ENCODE data around the gene NADK2. TPM values are rescaled to one million over a fixed set of nuclear protein-coding genes. Genes with fewer than 3 reads are reported as not detected.

The NADK2 gene
- total and polyA plus RNA-seq, 7 donors, result 7.8 to 57.9 (median 39.6) TPM

DNA sequence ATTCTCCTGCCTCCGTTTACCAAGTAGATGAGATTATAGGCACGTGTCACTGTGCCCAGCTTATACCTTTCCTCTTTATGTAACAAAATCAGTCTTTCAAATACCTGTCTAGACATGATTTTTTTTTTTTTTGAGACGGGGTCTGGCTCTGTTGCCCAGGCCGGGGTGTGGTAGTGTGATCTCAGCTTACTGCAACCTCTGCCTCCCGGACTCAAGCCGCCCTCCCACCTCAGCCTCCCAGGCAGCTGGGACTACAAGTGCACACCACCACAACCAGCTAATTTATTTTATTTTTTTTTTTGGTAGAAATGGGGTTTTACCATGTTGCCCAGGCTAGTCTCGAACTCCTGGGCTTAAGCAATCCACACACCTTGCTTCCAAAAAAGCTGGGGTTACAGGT, 13.2 kb downstream of the NADK2 start:
- Histone ChIP-seq H3K9me3 (no peaks in the 10 kb centered on the region), H3K36me3 (peaks cover 0 to 27% (median 8%) of the 10 kb centered on the region in 4 donors), H3K27ac (peak overlapping the region in 3 of 4 donors; percentile 19 to 57 (median 28)), H3K4me3 (no peak overlapping the region), H3K27me3 (no peaks in the 10 kb centered on the region), H3K4me1 (peaks cover 0 to 25% (median 6%) of the 10 kb centered on the region in 4 donors)
- intact Hi-C loops (cut with DNase I), result no loop called here
- TF ChIP-seq POLR2A (IDR thresholded peaks at IDR 0.05), result no peak
- TF ChIP-seq EP300 (IDR thresholded peaks at IDR 0.05), result no peak
- no peak for TF ChIP-seq POLR2AphosphoS5 (IDR thresholded peaks at IDR 0.05)
- TF ChIP-seq, protein P1, sequence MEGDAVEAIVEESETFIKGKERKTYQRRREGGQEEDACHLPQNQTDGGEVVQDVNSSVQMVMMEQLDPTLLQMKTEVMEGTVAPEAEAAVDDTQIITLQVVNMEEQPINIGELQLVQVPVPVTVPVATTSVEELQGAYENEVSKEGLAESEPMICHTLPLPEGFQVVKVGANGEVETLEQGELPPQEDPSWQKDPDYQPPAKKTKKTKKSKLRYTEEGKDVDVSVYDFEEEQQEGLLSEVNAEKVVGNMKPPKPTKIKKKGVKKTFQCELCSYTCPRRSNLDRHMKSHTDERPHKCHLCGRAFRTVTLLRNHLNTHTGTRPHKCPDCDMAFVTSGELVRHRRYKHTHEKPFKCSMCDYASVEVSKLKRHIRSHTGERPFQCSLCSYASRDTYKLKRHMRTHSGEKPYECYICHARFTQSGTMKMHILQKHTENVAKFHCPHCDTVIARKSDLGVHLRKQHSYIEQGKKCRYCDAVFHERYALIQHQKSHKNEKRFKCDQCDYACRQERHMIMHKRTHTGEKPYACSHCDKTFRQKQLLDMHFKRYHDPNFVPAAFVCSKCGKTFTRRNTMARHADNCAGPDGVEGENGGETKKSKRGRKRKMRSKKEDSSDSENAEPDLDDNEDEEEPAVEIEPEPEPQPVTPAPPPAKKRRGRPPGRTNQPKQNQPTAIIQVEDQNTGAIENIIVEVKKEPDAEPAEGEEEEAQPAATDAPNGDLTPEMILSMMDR (IDR thresholded peaks at IDR 0.05), result no peak
- DNase-seq, result no peak
- WGBS, 2 donors, result 96 to 98% methylated on average over 7 of the region's 7 CpGs

DNA sequence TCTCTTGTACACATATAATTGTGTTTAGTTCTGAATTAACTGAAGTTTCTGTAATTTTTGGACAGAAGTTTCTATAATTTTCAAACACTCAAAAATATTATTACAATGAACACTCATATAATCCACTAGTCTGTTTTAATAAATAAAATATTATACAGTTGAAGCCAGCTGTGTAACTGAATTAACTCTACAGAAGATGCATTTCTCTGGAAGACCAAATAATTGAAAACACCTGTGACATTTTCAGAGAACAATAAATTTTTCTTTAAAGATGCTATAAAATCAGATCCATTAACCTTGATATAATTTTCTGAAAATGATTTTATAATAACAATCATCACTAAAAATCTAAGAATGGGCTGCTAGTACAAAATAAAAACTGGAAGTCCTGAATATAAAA, 14.7 kb downstream of the NADK2 start:
- no peaks in the 10 kb centered on the region for H3K27me3 ChIP-seq
- H3K27ac ChIP-seq, result peak overlapping the region in 1 of 4 donors; percentile 57
- TF ChIP-seq EP300 (IDR thresholded peaks at IDR 0.05), result no peak
- TF ChIP-seq, protein P1 (IDR thresholded peaks at IDR 0.05), result no peak
- no peak for TF ChIP-seq POLR2AphosphoS5 (IDR thresholded peaks at IDR 0.05)
- TF ChIP-seq POLR2A (IDR thresholded peaks at IDR 0.05), result no peak
- DNase-seq, result no peak
- intact Hi-C loops (cut with DNase I), result no loop called here
- no peaks in the 10 kb centered on the region for H3K9me3 ChIP-seq
- peaks cover 0 to 32% (median 8%) of the 10 kb centered on the region in 4 donors for H3K36me3 ChIP-seq
- H3K4me3 ChIP-seq, result no peak overlapping the region
- H3K4me1 ChIP-seq, result peaks cover 0 to 36% (median 16%) of the 10 kb centered on the region in 4 donors

DNA sequence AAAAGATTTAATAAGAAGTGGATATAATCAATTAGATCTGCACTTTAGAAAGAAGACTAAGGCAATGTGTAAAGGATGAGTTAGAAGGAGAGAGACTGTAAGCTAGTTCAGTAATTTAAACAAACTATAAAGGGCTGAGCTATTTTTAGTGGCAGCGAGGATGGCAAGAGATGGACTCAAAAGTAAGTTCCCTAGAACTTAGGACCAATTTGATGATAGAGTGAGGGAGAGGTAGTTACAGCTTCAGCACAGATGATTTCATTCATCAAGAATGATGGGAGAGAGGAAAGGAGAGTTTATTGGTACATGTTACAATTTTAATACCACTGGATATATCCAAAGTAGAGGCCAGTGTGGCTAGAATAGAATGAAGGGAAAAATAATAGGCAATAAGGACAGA, 19.1 kb downstream of the NADK2 start:
- peaks cover 0 to 15% (median 11%) of the 10 kb centered on the region in 4 donors for H3K4me1 ChIP-seq
- H3K27ac ChIP-seq, result peak overlapping the region in 2 of 4 donors; percentile 20 to 30
- TF ChIP-seq POLR2AphosphoS5 (IDR thresholded peaks at IDR 0.05), result no peak
- TF ChIP-seq POLR2A (IDR thresholded peaks at IDR 0.05), result no peak
- no peak for TF ChIP-seq EP300 (IDR thresholded peaks at IDR 0.05)
- TF ChIP-seq, protein P1 (IDR thresholded peaks at IDR 0.05), result no peak
- intact Hi-C loops (cut with DNase I), result no loop called here
- no peak for DNase-seq
- H3K4me3 ChIP-seq, result no peak overlapping the region
- no peaks in the 10 kb centered on the region for H3K27me3 ChIP-seq
- H3K36me3 ChIP-seq, result peaks cover 0 to 69% (median 17%) of the 10 kb centered on the region in 4 donors
- WGBS, 2 donors, result 86 to 95% methylated on average over 1 of the region's 1 CpG
- H3K9me3 ChIP-seq, result no peaks in the 10 kb centered on the region

- peaks cover 0 to 81% (median 12%) of the 10 kb centered on the region in 4 donors for H3K36me3 ChIP-seq
- H3K27me3 ChIP-seq, result no peaks in the 10 kb centered on the region
- no peak overlapping the region for H3K4me3 ChIP-seq
- no peak for DNase-seq
- H3K27ac ChIP-seq, result no peak overlapping the region
- peaks cover 0 to 13% (median 10%) of the 10 kb centered on the region in 4 donors for H3K4me1 ChIP-seq
- TF ChIP-seq POLR2A (IDR thresholded peaks at IDR 0.05) (no peak), EP300 (IDR thresholded peaks at IDR 0.05) (no peak), POLR2AphosphoS5 (IDR thresholded peaks at IDR 0.05) (no peak)
- TF ChIP-seq, protein P1 (IDR thresholded peaks at IDR 0.05), result no peak
- H3K9me3 ChIP-seq, result no peaks in the 10 kb centered on the region
- intact Hi-C loops (cut with DNase I), result no loop called here
- 95 to 96% methylated on average over 1 of the region's 1 CpG for WGBS, 2 donors
These were observed 23.7 kb downstream of the NADK2 start for GRCh38 chr5:36217988-36218387.

DNA sequence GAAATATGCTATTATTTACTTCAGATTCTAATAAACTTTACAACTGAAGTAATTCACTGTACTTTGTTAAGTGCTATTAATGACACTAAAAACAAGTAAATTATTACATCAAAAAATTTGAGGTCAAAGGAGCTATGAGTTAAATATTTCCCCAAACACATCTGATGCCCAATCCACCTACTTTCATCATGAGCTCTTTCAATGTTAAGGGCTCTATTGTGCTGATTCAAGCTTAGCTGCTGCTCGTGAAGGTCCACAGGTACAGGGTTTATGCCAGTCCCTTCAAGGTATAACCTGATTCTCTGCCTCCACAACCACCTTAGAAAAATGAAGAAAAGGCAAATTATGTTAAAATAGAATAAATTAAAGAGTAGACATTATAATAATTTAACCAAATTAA, 24.2 kb downstream of the NADK2 start:
- WGBS, 2 donors, result 91 to 97% methylated on average over 1 of the region's 1 CpG
- Histone ChIP-seq H3K36me3 (peaks cover 0 to 85% (median 12%) of the 10 kb centered on the region in 4 donors), H3K27ac (no peak overlapping the region), H3K9me3 (no peaks in the 10 kb centered on the region), H3K4me1 (peaks cover 0 to 8% (median 6%) of the 10 kb centered on the region in 4 donors), H3K4me3 (no peak overlapping the region), H3K27me3 (no peaks in the 10 kb centered on the region)
- no peak for DNase-seq
- TF ChIP-seq EP300 (IDR thresholded peaks at IDR 0.05) (no peak), POLR2A (IDR thresholded peaks at IDR 0.05) (no peak), POLR2AphosphoS5 (IDR thresholded peaks at IDR 0.05) (no peak)
- intact Hi-C loops (cut with DNase I), result no loop called here

All from sigmoid colon (tissue), 7 donors.